Muscle of back (tissue), 11 donors: Measurements from ENCODE around the gene MICU1. TPM values are rescaled to one million over a fixed set of nuclear protein-coding genes. Genes with fewer than 3 reads are reported as not detected.
"Not testable (repeated sequence)": the region's sequence is repeated elsewhere in the genome, so short reads cannot be mapped to it uniquely, and the experiment has no call there.

Experiments used
- DNase-seq, 3 donors: peaks; one replicate each; pipeline versions ENCODE4 v3.0.0 to v3.0.0-alpha.2; 2013
- polyA plus RNA-seq, 10 donors: library from polyadenylated mRNA; unstranded; fragments of 120-200 nt; gene quantifications; one replicate each; pipeline ENCODE4 v1.2.1, GENCODE V29; 2013; ENCODE audit not compliant: insufficient read length in 10 of 10

The MICU1 gene
- polyA plus RNA-seq, 10 donors, result 67.4 to 117 (median 87.1) TPM

DNA sequence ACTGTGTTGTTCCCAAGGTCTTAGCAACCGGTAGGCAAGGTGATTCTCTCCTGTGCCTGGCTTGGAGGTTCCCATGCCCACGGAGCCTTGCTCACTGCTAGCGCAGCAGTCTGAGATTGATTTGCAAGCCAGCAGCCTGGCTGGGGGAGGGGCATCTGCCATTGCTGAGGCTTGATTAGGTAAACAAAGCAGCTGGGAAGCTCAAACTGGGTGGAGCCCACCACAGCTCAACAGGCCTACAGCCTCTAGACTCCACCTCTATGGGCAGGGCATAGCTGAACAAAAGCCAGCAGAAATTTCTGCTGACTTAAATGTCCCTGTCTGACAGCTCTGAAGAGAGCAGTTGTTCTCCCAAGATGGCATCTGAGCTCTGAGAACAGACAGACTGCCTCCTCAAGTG lies 230.3 kb downstream of the MICU1 start:
- DNase-seq, result not testable (repeated sequence)

DNA sequence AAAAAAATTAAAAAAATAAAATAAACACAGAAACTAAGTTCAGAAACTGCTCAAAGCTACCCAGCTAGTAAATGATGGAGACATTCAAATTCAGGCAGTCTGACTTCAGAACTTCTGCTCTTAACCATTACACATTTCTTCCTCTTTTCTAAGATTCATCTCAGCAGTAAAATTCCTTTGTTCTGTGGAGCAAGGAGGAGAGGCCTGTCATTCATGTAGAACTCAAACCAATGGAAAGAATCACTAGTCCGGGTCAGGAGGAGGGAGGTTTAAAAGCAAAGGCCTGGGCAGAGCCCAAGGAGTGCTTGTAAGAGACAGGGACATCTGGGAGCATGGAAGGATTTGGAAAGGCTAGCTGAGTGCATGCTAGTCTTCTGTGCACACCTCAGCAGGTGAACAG lies 233.3 kb downstream of the MICU1 start:
- DNase-seq, result no peak

DNA sequence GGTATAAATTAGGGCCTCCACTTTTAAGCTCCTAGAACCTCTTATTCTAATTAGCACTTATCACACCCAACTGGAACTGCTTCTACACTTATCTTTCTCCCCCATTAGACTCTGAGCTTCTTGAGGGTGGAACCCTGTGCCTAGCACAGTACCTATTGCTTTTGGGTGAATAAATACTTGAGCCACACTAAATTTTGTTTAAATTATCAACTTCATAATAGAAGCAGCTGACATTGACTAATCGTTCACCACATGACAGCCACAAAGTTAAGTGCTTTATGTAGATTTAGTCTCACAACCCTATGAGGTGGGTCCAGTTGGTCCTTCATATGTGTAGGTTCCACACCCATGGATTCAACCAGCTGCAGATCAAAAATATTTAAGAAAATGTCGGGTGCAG lies 235.1 kb downstream of the MICU1 start:
- no peak for DNase-seq

DNA sequence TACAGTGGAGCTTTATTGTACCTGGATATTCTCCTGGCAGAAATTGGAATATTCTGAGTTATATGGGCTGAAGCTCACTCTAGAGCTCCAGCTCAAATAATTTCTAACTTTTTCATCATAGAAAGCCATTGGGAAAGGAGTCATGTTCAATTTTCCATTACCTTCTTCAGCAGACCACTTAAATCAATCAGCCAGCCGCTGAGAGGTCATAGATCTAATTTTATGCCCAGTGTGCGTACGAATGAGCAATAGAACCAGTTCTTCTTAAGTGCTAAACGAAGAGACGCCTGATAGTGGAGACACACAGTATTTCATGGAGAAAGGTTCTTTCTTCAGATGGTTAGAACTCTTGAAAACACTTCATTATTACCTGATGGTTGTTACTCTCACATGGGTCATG lies 236.2 kb downstream of the MICU1 start:
- no peak for DNase-seq

DNA sequence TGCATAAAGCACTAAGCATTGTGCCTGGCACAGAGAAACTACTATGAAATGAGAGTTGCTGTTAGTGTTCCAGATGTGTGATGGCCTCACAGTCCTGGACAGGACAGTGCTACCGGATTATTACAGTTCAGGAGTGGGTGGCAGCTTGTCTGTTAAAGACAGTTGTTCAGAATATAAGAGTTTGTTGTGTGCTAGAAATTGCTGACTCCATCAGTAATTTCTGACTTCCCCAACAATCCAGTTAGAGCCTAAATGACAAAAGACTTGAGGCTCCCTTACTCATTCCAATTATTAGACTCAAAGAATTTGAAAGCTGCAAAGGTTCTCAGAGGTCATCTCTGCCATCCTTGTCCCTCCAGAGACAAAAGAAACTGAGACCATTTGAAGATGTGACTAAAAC lies 236.9 kb downstream of the MICU1 start:
- no peak for DNase-seq

DNA sequence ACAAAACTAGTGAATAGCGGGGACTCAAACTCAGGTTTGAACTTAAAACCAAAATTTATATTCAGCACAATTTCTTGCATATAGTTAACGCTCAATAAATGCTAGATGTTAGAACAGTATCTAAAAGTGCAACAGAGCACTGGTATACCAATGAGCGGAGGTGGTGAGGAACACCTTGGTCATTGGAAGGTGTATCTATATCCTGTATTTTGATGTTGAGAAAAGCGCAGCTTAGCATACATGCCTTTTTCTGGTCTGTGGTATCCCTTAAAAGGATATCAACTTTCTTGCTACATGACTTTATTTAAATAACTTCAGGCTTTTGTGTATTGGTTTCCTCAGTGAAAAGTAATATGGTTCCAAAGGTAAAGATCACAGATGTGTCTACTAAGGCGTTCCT lies 237.8 kb downstream of the MICU1 start:
- DNase-seq, result no peak

DNA sequence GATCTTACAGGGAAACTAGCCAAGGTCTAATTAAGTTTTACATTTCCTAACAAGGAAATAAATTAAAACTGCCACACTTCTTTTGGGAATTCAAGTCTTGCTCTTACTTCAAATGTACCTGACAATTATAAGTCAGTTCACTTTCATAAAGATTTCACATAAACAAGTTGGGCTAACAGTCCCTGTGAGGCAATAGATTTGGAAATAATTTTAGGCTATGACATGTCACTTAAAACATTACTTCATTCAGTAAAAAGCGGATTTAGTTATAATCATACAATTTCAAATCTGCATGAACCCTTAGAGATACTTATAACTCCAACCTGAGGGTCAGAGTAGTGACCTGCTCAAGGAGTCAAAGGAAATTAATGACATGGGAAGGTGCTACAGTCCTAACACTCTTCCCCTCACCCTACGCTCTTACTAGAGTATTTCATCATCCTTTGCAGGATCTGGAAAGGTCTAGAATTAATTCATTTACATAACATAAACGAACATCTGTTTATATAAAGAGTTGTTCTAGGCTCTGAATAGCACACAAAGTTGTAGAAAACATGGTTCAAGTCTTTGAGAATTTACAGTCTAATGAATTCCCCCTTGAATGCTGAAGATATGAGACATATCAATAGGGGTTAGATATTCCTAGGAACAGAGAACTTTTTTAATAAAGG lies 238.8 kb downstream of the MICU1 start:
- no peak for DNase-seq

DNA sequence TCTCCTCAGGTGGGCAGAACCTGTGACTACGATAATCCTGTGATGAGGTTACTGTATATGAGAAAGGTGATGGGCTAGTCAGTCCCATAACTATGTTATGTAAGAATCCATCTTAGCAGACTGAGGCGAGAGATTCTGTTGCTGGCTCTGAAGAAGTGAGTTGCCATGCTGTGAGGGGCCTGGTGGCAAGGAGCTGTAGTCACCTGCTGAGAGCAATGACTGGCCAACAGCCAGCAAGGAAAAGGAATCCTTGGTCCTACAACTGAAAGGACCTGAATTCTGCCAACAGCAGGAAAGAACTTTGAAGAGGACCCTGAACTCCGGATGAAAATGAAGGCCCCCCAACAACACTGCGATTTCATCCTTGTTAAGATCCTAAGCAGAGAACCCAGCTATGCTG lies 240.2 kb downstream of the MICU1 start:
- no peak for DNase-seq

DNA sequence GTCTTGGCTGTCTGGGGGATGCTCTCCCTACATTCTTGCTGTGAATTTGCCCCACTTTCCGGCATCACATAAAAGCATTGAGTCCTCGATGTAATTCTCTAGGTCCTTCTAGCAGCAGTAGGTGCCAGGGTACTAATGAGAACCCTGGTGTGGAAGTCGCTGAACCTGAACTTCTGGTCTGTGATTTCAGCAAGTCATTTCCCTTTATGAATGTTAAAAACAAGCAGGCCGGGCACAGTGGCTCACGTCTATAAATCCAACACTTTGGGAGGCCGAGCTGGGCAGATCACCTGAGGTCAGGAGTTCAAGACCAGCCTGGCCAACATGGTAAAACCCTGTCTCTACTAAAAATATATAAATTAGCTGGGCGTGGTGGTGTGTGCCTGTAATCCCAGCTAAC lies 240.9 kb downstream of the MICU1 start:
- not testable (repeated sequence) for DNase-seq

DNA sequence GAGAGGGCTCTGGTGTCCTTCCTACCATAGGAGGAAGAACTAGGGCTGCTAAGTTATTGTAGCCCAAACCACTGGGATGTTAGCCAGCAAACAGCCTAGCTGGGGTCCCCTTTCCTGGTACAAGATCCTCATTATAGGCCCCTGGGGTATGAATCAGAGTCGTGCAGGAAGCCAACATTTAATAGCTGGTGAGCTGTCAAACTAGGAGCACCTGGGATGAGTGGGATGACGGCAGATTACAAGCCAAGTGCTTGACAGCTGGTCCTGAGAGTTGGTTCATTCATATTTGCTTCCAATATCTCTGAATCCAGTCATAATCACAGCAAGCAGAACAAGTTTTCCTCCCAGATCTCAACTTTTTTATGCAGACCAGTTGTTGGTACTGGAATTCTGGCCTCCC lies 246.1 kb downstream of the MICU1 start:
- no peak for DNase-seq

DNA sequence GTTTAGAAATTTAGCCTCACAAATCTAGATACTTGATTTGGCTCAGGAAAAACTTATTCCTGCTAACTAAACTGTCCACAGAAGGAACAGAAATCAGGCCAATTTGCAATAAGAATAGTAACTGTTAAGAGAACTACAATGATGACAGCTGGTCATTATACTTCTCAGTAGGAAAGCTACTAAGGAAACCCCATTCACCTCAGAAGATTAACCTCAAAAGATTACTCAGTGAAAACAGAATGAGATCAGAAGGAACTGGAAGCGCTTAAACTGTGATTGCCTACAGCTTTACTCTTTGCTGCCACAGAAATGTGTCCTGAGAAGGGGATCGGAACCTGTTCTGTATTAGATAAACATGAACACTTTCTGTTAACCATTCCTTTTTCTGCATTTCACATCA lies 246.8 kb downstream of the MICU1 start:
- no peak for DNase-seq

DNA sequence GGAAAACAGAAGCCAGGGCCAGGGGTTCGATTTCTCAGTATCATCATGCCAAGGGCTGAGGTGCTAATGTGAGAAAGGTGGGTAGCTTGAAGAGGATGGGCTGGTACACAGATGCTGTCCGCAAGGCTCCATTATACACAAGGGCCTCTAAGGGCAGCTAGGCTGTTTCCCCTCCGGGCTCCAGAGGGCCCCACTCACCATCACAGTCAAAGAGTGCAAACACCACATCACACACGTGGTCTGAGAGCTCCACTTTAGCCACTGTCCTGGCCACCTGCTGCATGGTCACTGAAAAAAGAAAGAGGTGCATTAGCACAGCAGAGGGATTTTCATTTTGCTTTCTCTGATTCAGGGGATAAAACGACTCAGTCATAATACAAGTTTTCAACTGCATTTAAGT lies 250.3 kb downstream of the MICU1 start:
- DNase-seq, result no peak

DNA sequence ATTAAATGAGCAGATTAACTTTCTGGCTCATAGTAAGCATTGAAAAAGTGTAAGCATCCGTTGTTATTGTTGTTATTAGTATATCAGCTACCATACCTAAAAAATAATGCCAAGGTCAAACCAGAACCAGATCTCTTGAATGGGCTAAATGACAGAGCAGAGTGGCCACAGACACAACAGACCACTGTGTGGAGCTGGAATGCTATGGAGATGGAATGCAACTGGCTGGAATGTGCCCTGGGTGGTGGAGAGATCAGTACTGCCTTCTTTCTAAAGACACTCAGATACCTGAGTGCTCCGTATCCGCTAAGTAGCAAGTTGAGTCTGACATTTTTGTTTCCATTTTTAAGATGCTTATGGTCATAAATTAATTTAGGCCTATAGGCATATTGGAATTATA lies 250.7 kb downstream of the MICU1 start:
- no peak for DNase-seq

DNA sequence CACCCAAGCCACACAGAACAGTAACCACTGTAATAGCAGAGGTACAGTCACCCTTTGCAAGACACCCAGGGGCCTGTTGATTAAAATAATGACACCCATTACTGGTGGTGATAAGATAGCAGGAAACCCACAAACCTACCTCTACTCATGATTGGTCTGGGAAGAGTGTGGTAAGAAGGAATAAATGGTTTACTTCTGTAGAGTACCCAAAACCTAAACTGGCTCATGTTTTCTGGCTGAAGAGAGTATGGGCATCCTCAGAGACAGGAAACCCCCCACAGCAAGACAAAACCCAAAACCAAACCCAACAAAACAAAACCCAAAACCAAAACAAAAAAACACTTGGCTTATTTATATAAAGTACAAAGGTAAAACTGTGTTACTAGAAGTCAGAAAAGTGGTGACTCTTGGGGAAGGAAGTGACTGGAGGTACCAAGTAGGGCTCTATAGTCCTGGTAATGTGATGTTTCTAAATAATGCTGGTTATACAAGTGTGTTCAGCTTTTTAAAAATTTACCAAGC lies 255.6 kb downstream of the MICU1 start:
- DNase-seq, result no peak

DNA sequence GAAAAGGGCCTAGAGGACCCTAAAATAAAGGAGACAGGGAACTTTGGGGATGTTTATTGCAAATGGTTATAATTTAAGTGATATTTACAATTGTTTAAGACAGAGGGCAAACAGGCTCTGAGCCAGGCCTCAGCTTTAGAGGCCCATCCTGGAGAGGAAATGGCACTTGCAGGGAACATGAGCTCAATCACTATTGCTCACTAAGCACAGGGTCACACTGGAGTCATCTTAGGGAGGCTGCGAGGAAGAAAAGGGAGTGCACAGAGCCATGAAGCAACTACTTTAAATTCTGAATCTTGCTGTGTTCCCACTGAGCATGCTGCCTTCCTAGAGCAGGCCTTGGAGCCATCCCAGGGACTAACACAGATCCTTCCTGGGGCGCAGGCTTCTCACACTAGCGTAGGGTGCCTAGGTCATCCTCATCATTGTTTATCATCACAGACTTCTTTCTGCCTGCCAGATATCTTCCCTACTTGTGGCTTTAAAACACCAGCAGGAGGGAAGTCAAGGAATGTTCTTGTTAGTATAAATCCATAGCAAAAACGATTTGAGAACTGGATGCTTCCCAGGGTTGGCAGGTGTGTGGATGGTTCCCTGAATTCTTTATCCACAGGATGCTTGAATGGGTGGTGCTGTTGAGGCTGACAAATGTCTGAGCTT lies 258.4 kb downstream of the MICU1 start:
- DNase-seq, result no peak

DNA sequence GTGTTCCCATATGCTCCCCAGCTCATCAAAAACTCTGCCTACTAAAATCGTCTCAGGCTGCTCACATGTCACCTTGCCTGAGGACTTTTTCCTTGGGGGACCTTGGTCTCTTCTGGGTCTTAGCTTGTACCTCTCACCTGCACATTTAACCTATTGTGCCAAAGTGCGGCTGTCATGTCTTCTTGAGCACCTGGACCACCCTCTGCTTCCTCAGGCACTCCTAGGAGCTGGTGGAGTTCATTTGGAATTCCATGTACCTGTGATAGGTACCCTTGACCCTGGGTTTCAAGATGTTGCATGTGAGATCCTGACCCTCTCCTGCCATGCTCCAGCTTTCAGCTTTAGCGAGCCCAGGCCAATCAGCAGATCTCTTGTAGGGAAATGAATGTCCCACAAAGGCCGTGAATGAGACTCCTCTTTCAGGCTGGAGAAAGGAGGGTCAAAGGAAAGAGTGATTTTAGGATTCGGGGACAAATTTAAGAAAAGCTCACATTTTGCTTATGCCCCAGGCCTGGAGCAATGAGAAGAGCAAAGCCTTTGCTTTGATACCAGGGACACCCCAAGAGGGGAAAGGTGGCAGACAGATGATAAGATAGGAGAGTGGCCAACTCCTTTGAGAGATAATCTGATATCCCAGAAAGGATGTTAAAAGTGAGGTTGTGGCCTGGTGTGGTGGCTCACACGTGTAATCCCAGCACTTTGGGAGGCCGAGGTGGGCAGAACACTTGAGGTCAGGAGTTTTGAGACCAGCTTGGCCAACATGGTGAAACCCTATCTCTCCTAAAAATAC lies 260.6 kb downstream of the MICU1 start:
- no peak for DNase-seq

DNA sequence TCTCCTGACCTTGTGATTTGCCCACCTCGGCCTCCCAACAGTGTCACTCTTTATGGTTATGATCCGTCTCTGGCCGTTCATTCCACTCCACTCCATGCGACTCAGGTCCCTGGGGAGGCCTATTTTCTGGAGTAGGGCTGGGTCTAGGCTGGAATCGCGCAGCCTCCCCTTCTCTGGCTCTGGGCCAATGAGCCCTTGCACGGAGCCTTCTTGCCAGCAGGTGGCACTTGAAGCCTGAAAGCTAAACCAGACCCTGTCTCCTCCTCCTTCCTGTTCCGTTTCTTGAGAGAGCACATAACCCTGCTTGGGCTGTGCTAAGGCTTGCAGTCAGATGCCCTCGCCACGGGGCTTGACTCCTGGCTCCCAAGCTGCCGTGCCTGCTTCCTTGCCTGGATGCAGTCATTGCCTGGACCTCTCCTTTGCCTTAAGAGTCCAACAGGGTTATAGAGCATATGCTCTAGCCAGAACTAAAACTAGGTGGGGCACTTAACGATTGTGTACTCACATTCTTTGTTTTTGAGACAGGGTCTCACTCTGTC lies 261.6 kb downstream of the MICU1 start:
- DNase-seq, result peak; percentile 87 to 94 (median 92)

DNA sequence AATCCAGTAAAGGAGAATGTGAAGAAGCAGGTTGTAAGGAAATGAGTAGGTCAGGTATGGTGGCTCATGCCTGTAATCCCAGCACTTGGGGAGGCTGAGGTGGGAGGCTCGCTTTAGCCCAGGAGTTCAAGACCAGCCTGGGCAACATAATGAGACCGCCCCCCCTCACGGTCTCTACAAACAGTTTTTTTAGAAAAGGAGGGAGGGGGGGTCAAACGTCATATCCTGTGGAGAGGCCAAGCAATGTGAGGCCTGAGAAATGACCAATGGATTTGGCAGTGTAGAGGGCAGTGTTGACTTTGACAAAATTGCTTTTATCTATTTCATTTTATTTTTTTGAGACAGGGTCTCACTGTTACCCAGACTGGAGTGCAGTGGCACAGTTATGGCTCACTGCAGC lies 268.9 kb downstream of the MICU1 start:
- no peak for DNase-seq

DNA sequence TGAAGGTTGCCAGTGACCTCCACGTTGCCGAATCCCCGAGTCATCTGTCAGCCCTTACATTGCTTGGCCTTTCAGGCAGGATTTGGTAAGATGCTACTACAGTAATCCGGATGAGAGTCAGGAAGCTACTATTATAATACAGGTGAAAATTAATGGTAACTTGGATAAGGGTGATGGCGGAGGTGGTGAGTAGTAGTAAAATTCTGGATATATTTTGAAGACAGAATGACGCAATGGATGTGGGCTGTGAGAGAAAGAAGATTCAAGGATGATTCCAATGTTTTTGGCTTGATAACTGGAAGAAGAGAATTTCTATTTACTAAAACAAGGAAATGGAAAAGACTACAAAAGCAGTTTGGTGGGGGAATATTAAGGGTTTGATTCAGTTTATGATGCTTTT lies 269.8 kb downstream of the MICU1 start:
- no peak for DNase-seq

DNA sequence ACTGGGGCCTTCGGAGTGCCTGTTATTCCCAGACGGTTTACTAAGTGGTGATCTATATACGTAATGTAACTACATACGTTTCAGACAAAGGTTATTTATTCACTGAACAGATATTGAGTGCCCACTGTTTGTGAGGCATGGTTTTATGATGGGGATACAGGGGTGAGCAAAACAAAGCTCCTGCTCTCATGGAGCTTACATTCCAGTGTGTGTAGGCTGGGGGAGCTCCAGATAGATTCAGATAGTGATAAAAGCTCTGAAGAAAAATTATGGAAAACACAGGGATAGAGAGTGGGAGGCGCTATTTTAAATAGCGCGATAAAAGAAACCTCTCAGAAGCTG lies 270.7 kb downstream of the MICU1 start:
- DNase-seq, result no peak

DNA sequence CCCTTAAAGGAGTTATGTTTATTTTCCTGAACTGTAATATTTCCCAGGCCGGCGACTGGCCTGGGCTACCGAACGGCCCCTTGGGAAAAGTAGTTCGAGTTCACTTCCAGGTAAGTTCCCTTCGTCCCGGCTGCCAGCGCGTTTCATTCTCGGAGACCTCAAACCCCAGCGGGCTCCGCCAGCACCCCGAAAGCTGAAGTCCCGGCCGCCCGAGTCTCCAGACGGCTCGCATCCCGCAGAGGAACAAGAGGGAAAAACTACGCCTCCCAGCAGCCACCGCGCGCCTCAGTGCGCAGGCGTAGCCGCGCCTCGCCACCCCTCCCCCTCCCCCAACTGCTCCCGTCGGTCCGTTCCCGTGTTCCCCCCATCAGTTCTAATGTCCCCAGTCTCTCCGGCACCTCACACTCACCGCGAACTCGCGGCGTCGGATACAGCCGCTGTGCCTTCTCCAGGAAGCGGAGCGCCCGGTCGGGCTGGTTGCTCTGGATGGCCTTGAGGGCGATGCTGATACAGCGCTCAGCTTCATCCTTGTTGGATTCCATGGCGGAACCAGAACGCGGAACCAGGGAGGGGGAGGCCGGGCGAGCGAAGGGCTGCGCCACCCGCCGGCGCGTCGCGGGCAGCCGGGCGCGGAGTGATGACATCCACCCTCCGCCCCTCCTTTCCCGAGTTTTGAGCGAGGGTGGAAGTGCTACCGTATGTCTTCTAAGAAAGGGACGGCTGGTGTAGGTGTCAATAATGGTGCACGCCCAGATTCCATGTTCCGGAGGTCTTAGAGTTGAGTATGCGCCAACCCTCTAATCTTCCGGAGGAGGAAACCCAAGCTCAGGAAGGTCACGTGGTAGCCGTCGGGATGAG lies 271.3 kb downstream of the MICU1 start, which contains the start of gene DNAJB12:
TSS of gene DNAJB12 (minus strand) at position 564 of the 858 bp plus-strand sequence. CDS start at position 542, 22 bp downstream.
- peak; percentile 95 to 99 (median 96) for DNase-seq

DNA sequence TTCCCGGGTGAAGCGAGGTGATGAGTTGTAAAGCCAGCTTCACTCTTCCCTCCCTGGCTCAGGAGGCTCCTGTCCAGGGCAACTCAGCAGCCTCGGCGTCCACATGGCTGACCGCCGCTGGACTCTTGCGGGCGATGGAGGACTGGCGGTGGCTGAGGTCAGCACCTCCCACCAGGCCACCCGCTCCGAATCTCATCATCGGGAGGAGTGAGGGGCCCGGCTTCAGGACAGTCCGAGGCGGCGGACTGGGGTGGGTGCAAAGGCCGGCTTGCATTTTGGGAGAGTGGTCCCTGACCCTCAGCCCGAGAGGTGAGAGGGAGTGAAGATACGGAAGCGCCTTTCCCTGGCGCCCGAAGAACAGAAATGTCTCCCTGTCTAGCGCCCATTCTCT lies 271.9 kb downstream of the MICU1 start:
- DNase-seq, result no peak
